ENCODE measurements around the gene OTUD1. TPM values are rescaled to one million over a fixed set of nuclear protein-coding genes. Genes with fewer than 3 reads are reported as not detected.

Gene OTUD1

GRCh38 chr10:23479798-23480473, 41.1 kb downstream of the OTUD1 start:
- Histone ChIP-seq H3K27me3 (ENCODE audit: control insufficient read depth in 1 of 2, insufficient read depth in 1 of 2, low read length in 2 of 2) (no peaks in the 10 kb centered on the region), H2BK5ac (ENCODE audit: low read depth, low read length, poor library complexity, severe bottlenecking) (no peak overlapping the region), H4K8ac (ENCODE audit: low read length) (no peak overlapping the region), H3K4me1 (ENCODE audit: control insufficient read depth, insufficient read depth, low read depth, low read length) (no peaks in the 10 kb centered on the region), H3K9ac (ENCODE audit: low read length) (peak overlapping the region; percentile 3), H2AFZ (ENCODE audit: low read depth, low read length) (no peak overlapping the region), H3K27ac (ENCODE audit: low read length, poor library complexity, severe bottlenecking) (no peak overlapping the region), H3K9me3 (ENCODE audit: control insufficient read depth, low read length) (no peaks in the 10 kb centered on the region), H2BK12ac (ENCODE audit: low read length in 2 of 2) (no peak overlapping the region), H3K4me2 (ENCODE audit: low read length, poor library complexity, severe bottlenecking) (no peak overlapping the region), H3K23ac (ENCODE audit: low read length in 2 of 2) (no peak overlapping the region), H2BK120ac (ENCODE audit: low read depth, low read length) (peak overlapping the region; percentile 49), H3K4ac (ENCODE audit: low read depth in 1 of 2, low read length in 2 of 2) (no peak overlapping the region), H3K18ac (ENCODE audit: low read depth in 1 of 2, low read length in 2 of 2) (no peak overlapping the region), H2BK15ac (ENCODE audit: low read depth, poor library complexity, severe bottlenecking) (no peak overlapping the region), H2AK5ac (ENCODE audit: low read length, severe bottlenecking) (no peak overlapping the region), H3K79me1 (replicated peaks; ENCODE audit: low read length, poor library complexity, severe bottlenecking) (no peaks in the 10 kb centered on the region), H3K14ac (ENCODE audit: low read length in 2 of 2) (no peak overlapping the region), H3K36me3 (ENCODE audit: control insufficient read depth in 1 of 2, insufficient read depth in 2 of 2, low read depth in 1 of 2, low read length in 2 of 2) (no peaks in the 10 kb centered on the region), H3K4me3 (ENCODE audit: insufficient read depth in 1 of 2, low read depth in 1 of 2, low read length in 2 of 2) (peak overlapping the region in 1 of 2 experiments; percentile 31), H4K91ac (ENCODE audit: low read length) (no peak overlapping the region)
- DNase-seq: no peak
- 83% methylated on average over 3 of the region's 3 CpGs for WGBS

GRCh38 chr10:23481363-23481961, 42.6 kb downstream of the OTUD1 start:
- Histone ChIP-seq H3K4ac (ENCODE audit: low read depth in 1 of 2, low read length in 2 of 2) (no peak overlapping the region), H3K4me3 (ENCODE audit: insufficient read depth in 1 of 2, low read depth in 1 of 2, low read length in 2 of 2) (no peak overlapping the region), H2AFZ (ENCODE audit: low read depth, low read length) (no peak overlapping the region), H3K14ac (ENCODE audit: low read length in 2 of 2) (no peak overlapping the region), H3K27me3 (ENCODE audit: control insufficient read depth in 1 of 2, insufficient read depth in 1 of 2, low read length in 2 of 2) (no peaks in the 10 kb centered on the region), H3K23ac (ENCODE audit: low read length in 2 of 2) (no peak overlapping the region), H3K4me2 (ENCODE audit: low read length, poor library complexity, severe bottlenecking) (no peak overlapping the region), H2AK5ac (ENCODE audit: low read length, severe bottlenecking) (no peak overlapping the region), H3K79me1 (replicated peaks; ENCODE audit: low read length, poor library complexity, severe bottlenecking) (no peaks in the 10 kb centered on the region), H2BK15ac (ENCODE audit: low read depth, poor library complexity, severe bottlenecking) (no peak overlapping the region), H3K18ac (ENCODE audit: low read depth in 1 of 2, low read length in 2 of 2) (no peak overlapping the region), H4K8ac (ENCODE audit: low read length) (no peak overlapping the region), H3K9ac (ENCODE audit: low read length) (no peak overlapping the region), H2BK12ac (ENCODE audit: low read length in 2 of 2) (no peak overlapping the region), H3K36me3 (ENCODE audit: control insufficient read depth in 1 of 2, insufficient read depth in 2 of 2, low read depth in 1 of 2, low read length in 2 of 2) (no peaks in the 10 kb centered on the region), H3K9me3 (ENCODE audit: control insufficient read depth, low read length) (no peaks in the 10 kb centered on the region), H3K27ac (ENCODE audit: low read length, poor library complexity, severe bottlenecking) (no peak overlapping the region), H4K91ac (ENCODE audit: low read length) (no peak overlapping the region), H2BK5ac (ENCODE audit: low read depth, low read length, poor library complexity, severe bottlenecking) (no peak overlapping the region), H3K4me1 (ENCODE audit: control insufficient read depth, insufficient read depth, low read depth, low read length) (no peaks in the 10 kb centered on the region), H2BK120ac (ENCODE audit: low read depth, low read length) (no peak overlapping the region)
- no peak for DNase-seq
- WGBS: 94% methylated on average over 3 of the region's 3 CpGs

GRCh38 chr10:23490115-23490514, 51.2 kb downstream of the OTUD1 start:
- Histone ChIP-seq H3K27ac (ENCODE audit: low read length, poor library complexity, severe bottlenecking) (no peak overlapping the region), H3K79me1 (replicated peaks; ENCODE audit: low read length, poor library complexity, severe bottlenecking) (no peaks in the 10 kb centered on the region), H2BK15ac (ENCODE audit: low read depth, poor library complexity, severe bottlenecking) (no peak overlapping the region), H2BK5ac (ENCODE audit: low read depth, low read length, poor library complexity, severe bottlenecking) (no peak overlapping the region), H3K4me2 (ENCODE audit: low read length, poor library complexity, severe bottlenecking) (no peak overlapping the region), H4K91ac (ENCODE audit: low read length) (no peak overlapping the region), H3K14ac (ENCODE audit: low read length in 2 of 2) (no peak overlapping the region), H3K27me3 (ENCODE audit: control insufficient read depth in 1 of 2, insufficient read depth in 1 of 2, low read length in 2 of 2) (peaks cover 0 to 14% of the 10 kb centered on the region in 2 experiments), H3K23ac (ENCODE audit: low read length in 2 of 2) (no peak overlapping the region), H2AK5ac (ENCODE audit: low read length, severe bottlenecking) (no peak overlapping the region), H2BK12ac (ENCODE audit: low read length in 2 of 2) (no peak overlapping the region), H3K36me3 (ENCODE audit: control insufficient read depth in 1 of 2, insufficient read depth in 2 of 2, low read depth in 1 of 2, low read length in 2 of 2) (no peaks in the 10 kb centered on the region), H3K9ac (ENCODE audit: low read length) (no peak overlapping the region), H2BK120ac (ENCODE audit: low read depth, low read length) (no peak overlapping the region), H4K8ac (ENCODE audit: low read length) (no peak overlapping the region), H2AFZ (ENCODE audit: low read depth, low read length) (no peak overlapping the region), H3K18ac (ENCODE audit: low read depth in 1 of 2, low read length in 2 of 2) (no peak overlapping the region), H3K4me1 (ENCODE audit: control insufficient read depth, insufficient read depth, low read depth, low read length) (no peaks in the 10 kb centered on the region), H3K4me3 (ENCODE audit: insufficient read depth in 1 of 2, low read depth in 1 of 2, low read length in 2 of 2) (no peak overlapping the region), H3K9me3 (ENCODE audit: control insufficient read depth, low read length) (no peaks in the 10 kb centered on the region), H3K4ac (ENCODE audit: low read depth in 1 of 2, low read length in 2 of 2) (no peak overlapping the region)
- DNase-seq: no peak
- 99% methylated on average over 2 of the region's 3 CpGs for WGBS

Small RNAs within 50 kb of the gene (small RNA-seq; reads per million reads assigned to genes)
- gene MIR1254-2 (ENCODE audit: low read depth): not detected
